Ecto neural progenitor cell (in vitro differentiated cells): ENCODE results near the gene TAF1D.

ENCODE experiments used
- DNase-seq: peaks from one replicate; pipeline ENCODE4 v3.0.0-alpha.2; 2018; ENCODE audit warnings: low spot score

TAF1D gene

DNA sequence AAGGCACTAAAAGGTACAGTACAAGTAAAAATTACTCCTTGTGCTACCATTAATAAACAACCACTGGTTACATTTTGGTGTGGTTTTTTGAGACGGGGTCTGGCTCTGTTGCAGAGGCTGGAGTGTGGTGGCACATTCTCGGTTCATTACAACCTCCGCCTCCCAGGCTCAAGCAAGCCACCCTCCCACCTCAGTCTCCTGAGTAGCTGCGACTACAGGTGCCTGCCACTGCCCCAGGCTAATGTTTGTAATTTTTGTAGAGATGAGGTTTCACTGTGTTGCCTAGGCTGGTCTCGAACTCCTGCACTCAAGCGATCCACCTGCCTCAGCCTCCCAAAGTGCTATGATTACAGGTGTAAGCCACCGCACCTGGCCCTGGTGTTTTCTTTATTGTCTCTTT, 20.8 kb downstream of the TAF1D start:
- DNase-seq, result no peak

DNA sequence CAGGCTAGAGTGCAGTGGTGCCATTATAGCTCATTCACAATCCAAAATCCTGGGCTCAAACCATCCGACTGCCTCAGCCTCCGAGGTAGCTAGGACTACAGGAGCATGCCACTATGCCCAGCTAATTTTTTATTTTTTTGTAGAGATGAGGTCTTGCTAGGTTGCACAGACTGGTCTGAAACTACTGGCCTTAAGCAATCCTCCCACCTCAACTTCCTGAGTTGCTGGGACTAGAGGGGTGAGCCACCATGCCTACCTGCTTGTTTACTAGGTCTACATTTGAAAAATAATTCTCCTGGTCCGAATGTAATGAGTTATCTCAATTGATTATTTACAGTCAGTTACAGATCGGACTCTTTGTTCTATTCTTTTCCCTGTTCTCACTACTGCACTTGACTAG, 22.0 kb downstream of the TAF1D start:
- no peak for DNase-seq

DNA sequence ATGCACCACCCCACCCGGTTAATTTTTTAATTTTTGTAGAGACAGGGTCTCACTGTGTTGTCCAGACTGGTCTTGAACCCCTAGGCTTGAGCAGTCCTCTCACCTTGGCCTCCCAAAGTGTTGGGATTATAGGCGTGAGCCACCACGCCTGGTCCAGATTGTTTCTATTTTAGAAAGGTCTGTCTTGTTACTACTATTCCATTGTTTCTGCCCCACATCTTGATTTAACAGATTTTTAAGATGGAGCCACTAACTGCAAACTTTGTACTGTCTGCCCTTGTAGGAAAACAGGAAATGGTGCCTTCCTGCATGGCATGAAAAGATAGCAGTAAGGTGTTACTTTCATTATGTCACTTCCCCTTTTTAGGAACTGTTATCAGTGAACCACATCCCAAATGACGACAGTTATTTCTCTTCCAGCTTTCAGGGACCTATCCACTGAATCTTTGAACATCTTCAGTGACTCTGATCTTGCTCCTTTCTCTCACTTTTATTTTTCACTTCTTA, 23.2 kb downstream of the TAF1D start:
- no peak for DNase-seq

DNA sequence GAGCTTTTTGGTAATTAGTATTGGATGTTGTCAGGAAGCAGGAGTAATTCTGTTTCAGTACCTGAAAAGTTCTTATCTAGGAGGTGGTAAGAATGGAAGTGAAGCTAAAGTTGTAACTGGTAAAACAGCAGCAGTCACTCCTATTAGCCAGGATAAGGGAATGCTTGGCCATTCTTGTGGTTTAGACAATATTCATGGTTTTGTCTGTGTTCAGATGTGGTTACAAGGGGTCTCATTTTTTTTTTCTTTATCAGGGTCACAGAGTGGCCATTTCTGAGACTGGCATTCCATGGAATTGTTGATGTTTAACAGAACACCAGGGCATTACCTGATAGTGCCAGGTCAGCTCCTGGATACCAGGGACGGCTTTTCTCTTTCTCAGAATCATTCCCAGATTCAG, 23.8 kb downstream of the TAF1D start:
- DNase-seq, result no peak

DNA sequence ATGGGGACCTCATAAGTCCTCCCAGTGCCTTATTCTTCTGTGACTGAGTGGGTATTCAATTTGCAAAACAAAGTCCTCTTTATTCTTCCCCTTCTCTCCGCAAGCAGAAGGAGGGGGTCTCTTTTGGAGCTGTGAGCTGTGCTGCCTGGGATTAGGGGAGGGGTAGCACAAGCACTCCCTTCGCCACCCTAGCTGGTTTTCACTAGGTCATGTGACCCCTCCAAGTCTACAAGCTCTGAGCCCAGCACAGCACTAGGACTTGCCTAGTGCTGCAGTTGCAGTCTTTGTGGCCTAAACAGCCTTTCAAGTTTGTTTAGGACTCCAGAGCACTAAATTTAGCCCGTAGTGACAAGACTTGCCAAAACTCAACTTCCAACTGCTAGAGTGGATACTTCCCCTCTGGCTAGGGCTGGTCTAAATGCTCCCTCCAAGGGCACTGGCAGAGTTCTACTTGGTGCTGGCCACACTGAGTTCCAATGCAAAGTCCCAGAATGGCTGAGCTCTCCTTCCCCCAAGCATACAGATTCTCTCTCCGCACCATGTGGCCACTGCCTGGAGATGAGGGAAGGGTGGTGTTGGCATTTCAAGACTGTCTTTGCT, 25.4 kb downstream of the TAF1D start:
- no peak for DNase-seq

DNA sequence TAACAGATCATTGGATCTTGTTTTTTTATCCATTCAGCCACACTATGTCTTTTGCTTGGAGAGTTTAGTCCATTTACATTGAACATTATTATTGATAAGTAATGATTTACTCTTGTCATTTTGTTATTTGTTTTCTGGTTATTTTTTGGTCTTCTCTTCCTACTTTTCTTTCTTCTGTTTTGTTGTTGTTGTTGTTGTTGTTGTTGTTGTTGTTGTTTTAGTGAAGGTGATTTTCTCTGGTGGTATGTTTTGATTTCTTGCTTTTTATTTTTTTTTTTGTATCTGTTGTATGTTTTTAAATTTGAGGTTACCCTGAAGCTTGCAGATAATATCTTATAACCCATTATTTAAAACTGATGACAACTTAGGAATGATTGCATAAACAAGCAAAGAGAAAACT, 28.6 kb downstream of the TAF1D start:
- DNase-seq, result no peak

DNA sequence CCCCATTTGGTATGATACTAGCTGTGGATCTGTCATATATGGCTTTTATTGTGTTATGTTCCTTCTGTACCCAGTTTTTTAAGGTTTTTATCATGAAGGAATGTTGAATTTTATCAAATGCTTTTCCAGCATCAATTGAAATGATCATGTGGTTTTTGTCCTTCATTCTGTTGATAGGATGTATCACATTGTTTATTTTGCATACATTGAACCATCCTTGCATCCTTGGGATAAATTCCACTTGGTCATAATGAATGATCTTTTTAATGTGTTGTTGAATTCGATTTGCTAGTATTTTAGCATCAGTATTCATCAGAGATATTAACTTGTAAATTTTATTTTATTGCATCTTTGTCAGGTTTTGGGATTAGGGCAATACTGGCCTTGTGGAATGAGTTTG, 31.1 kb downstream of the TAF1D start:
- DNase-seq, result no peak

DNA sequence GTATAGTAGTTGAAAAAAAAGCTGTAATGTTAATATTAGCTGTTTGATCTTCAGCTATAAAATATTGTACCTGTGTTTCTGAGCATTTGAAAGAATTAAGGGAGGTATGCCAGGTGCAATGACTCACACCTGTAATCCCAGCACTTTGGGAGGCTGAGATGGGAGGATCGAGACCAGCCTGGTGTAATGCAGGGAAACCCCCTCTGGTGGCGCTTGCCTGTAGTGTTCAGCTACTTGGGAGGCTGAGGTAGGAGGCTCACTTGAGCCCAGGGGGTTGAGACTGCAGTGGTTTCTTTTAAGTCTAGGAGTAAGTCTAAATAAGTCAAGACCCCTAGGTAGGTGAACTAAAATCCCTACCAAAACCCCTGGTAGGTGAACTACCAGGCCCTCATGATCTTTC, 37.1 kb downstream of the TAF1D start:
- no peak for DNase-seq

DNA sequence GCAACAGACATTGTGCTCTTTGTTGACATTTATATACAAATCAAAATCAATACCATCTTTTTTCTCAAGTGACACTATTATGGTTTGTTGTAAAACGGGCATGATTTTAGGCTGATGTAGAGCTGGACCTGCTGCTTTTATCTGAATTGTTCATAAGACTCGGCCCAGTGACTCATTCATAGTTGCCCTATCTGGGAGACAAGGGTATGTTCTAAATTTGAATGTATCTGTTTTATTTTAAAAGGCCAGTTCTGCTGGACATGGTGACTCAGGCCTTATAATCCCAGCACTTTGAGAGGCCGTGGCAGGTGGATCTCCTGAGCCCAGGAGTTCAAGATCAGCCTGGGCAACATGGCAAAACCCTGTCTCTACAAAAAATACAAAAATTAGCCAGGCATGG, 40.5 kb downstream of the TAF1D start:
- DNase-seq, result no peak

DNA sequence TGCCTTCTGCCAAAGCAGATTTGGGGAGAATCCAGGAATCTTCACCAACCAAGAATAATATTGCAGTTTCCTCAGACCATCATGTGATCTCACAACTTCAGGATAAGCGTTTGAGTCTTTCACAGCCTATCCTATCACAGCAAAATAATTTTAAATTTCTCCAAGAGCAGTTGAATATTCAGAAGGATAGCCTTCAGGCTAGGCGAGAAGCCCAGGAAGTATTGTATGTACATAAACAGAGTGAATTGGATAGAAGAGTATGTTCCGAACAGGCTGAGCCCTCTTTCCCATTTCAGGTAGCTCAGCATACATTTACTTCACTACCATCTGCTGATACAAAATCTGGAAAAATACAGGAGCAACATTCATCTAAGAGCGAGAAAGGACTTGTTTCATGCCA, 43.7 kb downstream of the TAF1D start:
- no peak for DNase-seq

DNA sequence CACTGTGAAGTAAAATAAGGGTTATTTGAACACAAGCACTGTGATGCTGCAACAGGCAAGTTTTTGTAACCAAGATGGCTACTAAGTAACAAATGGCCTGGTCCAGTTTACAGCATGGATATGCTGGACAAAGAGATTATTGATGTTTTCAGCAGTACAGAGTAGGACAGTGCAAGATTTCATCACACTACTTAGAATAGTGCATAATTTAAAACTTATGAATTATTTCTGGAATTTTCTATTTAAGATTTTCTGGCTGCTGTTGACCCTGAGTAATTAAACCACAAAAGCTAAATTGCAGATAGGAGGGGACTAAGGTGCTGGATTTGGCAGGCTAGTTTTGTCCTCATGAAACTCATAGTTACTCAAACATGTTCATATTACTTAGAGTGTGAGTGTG, 46.7 kb downstream of the TAF1D start:
- DNase-seq, result no peak

DNA sequence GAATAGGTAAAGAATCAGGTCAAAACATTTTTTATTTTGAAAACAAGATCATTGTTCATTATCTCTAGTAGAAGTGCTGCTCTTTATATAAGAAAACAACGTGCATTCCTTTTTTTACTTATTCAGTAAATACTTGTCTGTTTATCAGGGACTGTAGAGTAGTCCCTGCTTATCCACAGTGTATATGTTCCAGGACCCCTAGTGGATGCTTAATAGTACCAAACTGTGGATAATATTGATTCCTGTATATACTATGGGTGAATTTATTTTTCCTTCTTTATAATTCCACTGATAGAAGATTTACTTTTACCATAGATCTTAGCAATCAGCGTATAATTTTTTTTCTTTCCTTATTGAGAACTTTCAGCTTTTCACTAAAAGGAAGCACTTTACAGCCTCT, 47.2 kb downstream of the TAF1D start:
- no peak for DNase-seq

DNA sequence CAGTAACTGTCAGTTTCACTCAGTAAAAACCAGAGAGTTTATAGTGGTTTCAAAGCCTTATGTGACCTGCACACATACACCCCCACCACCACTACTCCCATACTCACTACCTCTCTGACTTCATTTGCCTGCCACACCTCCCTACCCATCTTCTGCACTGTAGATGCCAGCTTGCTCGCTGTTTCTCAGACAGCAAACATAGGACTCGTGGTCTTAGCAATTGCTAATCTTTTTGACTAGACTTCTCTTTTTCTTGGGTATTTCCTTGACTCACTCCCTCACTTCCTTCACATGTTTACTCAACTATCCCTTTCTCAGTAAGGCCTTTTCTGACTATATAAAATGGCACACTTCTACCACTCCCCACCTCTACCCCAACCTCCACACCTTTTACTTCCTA, 52.1 kb downstream of the TAF1D start:
- no peak for DNase-seq

DNA sequence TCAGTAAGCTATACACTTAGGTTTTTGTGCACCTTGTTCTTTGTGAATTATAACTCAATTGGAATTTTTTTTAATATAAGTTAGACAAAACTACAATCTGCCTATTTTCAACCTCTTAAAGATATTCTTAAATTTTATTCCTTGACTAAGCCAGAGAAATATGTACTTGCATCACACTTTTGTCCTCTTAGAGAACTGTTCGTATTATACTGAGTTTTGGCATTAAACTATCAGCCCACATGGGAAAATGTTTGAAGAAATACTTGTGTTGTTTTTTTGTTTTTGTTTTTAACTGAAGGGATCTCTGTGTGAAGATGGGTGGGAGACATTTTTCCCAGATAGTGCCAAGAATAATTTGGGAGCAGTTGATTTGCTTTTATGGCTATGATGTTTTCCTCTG, 54.5 kb downstream of the TAF1D start:
- no peak for DNase-seq

DNA sequence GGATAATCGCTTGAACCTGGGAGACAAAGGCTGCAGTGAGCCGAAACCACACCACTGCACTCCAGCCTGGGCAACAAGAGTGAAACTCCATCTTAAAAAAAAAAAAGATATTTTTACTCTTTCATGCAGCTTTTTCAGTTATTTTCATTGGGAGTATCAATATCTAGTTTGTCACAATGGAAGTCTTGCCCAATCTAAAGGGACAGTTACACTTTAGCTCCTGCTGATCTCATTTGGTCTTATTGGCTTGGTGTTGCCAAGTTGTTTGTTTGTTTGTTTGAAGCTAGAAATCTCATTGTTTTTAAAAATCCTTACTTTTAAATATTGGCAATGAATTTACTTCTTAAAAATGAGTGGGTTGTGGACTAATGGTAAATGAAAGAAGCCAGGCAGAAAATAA, 55.1 kb downstream of the TAF1D start:
- no peak for DNase-seq
